HepG2 (cell line): Measurements from ENCODE around the gene KRTAP12-2. TPM values are rescaled to one million over a fixed set of nuclear protein-coding genes. Genes with fewer than 3 reads are reported as not detected.
A peak's percentile ranks its signal among the peaks of the same experiment; 100 is the strongest.

Experiments used
- ASH2L ChIP-seq: fragments of 300-600, 200-600 bp; sonication (generic); IDR thresholded peaks from 2 replicates; pipeline ENCODE4 v1.7.0; 2017; ENCODE audit warnings: low read depth, mild to moderate bottlenecking, moderate library complexity, mixed read lengths, low read length; ENCODE audit not compliant: insufficient read length
- MAFK ChIP-seq, 2 experiments: IDR thresholded peaks in 1 of 2; conservative IDR thresholded peaks in 1 of 2; 2 replicates each; pipeline ENCODE4 v1.6.1; 2011; ENCODE audit warnings: improper control_type of control experiment in 2 of 2, low read length in 2 of 2
- NCOA2 ChIP-seq: sonication (generic); formaldehyde crosslinking; IDR thresholded peaks from 2 replicates; pipeline ENCODE4 v1.8.0; 2022; ENCODE audit warnings: inconsistent platforms
- PAX8 ChIP-seq: sonication (generic); formaldehyde crosslinking; IDR thresholded peaks from 2 replicates; pipeline ENCODE4 v1.8.0; 2022; ENCODE audit warnings: mild to moderate bottlenecking, missing genetic modification reagents, borderline replicate concordance
- POLR2A ChIP-seq, 2 experiments: IDR thresholded peaks; 2 replicates each; pipeline ENCODE4 v1.6.1; 2011; ENCODE audit warnings: low read depth in 2 of 2, low read length in 2 of 2, mild to moderate bottlenecking in 1 of 2, moderate library complexity in 1 of 2; ENCODE audit not compliant: insufficient read depth in 1 of 2
- RBFOX2 ChIP-seq: fragments of 200-400 bp; formaldehyde crosslinking; IDR thresholded peaks from 2 replicates; pipeline ENCODE4 v1.6.1; 2017; ENCODE audit warnings: low read depth, mild to moderate bottlenecking, low read length
- SOX5 ChIP-seq: IDR thresholded peaks from 2 replicates; pipeline ENCODE4 v1.6.1; 2016; ENCODE audit warnings: borderline replicate concordance
- SP2 ChIP-seq: sonication (generic); formaldehyde crosslinking; IDR thresholded peaks from 2 replicates; pipeline ENCODE4 v1.5.1; 2020; ENCODE audit warnings: mild to moderate bottlenecking, missing genetic modification reagents
- TRAFD1 ChIP-seq: sonication (generic); formaldehyde crosslinking; IDR thresholded peaks from 2 replicates; pipeline ENCODE4 v1.5.1; 2020; ENCODE audit warnings: missing genetic modification reagents, mild to moderate bottlenecking, borderline replicate concordance
- ZNF124 ChIP-seq: sonication (generic); formaldehyde crosslinking; IDR thresholded peaks from 2 replicates; pipeline ENCODE4 v1.4.0; 2020; ENCODE audit warnings: missing genetic modification reagents
- ZNF142 ChIP-seq: sonication (generic); formaldehyde crosslinking; IDR thresholded peaks from 2 replicates; pipeline ENCODE4 v1.4.0; 2020; ENCODE audit warnings: missing genetic modification reagents
- ZNF256 ChIP-seq: sonication (generic); formaldehyde crosslinking; conservative IDR thresholded peaks from 2 replicates; pipeline ENCODE4 v1.4.0; 2020; ENCODE audit warnings: missing genetic modification reagents
- ZNF30 ChIP-seq: sonication (generic); formaldehyde crosslinking; IDR thresholded peaks from 2 replicates; pipeline ENCODE4 v1.5.0; 2020; ENCODE audit warnings: mild to moderate bottlenecking, missing genetic modification reagents
- ZNF33A ChIP-seq: sonication (generic); formaldehyde crosslinking; IDR thresholded peaks from 2 replicates; pipeline ENCODE4 v1.5.1; 2020; ENCODE audit warnings: missing genetic modification reagents, mild to moderate bottlenecking, moderate library complexity, borderline replicate concordance
- ZNF383 ChIP-seq: sonication (generic); formaldehyde crosslinking; IDR thresholded peaks from 2 replicates; pipeline ENCODE4 v1.4.0; 2020; ENCODE audit warnings: missing genetic modification reagents, mild to moderate bottlenecking, borderline replicate concordance
- ZNF609 ChIP-seq: sonication (generic); formaldehyde crosslinking; IDR thresholded peaks from 2 replicates; pipeline ENCODE4 v1.4.0; 2020; ENCODE audit warnings: mild to moderate bottlenecking, missing genetic modification reagents, borderline replicate concordance
- polyA plus RNA-seq, 8 experiments: library from polyadenylated mRNA; depleted of rRNA in 3 of 8; stranded (reverse) in 7 of 8; unstranded in 1 of 8; fragments of >200 nt; fragmentation: Illumina TruSeq in 4 of 8; extraction: Trizol in 4 of 8; gene quantifications; 2 replicates each; pipeline versions ENCODE4 v1.2.1 to v1.2.3, GENCODE V29; 2011 to 2016; ENCODE audit warnings: low read depth in 4 of 8, missing spikeins in 1 of 8, mixed read lengths in 1 of 8; ENCODE audit not compliant: insufficient read depth in 1 of 8
- total RNA-seq, 5 experiments: library from RNA; depleted of rRNA; stranded (reverse); fragments of >200 nt; fragmentation: Illumina TruSeq; extraction: Trizol; gene quantifications; 2 replicates each; pipeline ENCODE4 v1.2.3, GENCODE V29; 2016; ENCODE audit warnings: low read depth in 1 of 5

KRTAP12-2 gene
- total and polyA plus RNA-seq, 2 of the 13 experiments (the other 11 are each of a cell fraction or from before 2014, with no cell fraction given) = not detected

GRCh38 chr21:44700101-44701022 is 33.6 kb upstream of the KRTAP12-2 start (continued):
- TF ChIP-seq ZNF142 (CRISPR knock-in tag) (no peak), TRAFD1 (no peak), POLR2A (IDR thresholded peaks at IDR 0.05; ENCODE audit: insufficient read depth in 1 of 2, low read depth in 2 of 2, low read length in 2 of 2) (no peak), ZNF124 (CRISPR knock-in tag) (no peak), MAFK (conservative IDR thresholded peaks at IDR 0.05 in 1 of 2, IDR thresholded peaks at IDR 0.05 in 1 of 2; ENCODE audit: low read length in 2 of 2) (no peak), RBFOX2 (no peak), ZNF383 (CRISPR knock-in tag) (no peak), ASH2L (no peak), ZNF256 (CRISPR knock-in tag) (no peak), ZNF33A (no peak), NCOA2 (CRISPR knock-in tag) (peak; percentile 58; the same call in 1 of the 2 replicates), SP2 (CRISPR knock-in tag) (no peak), ZNF609 (CRISPR knock-in tag) (peak; percentile 74; the same call in 1 of the 2 replicates), PAX8 (CRISPR knock-in tag) (no peak), SOX5 (CRISPR knock-in tag) (peak; percentile 80; the same call in 1 of the 2 replicates), ZNF30 (no peak; the same call in 1 of the 2 replicates)
